Activated T-cell treated with anti-CD3 and anti-CD28 coated beads, Interleukin-2, amount 50 U/mL, for 4 hours (primary cell): ENCODE results near the gene PFAS. TPM values are rescaled to one million over a fixed set of nuclear protein-coding genes. Genes with fewer than 3 reads are reported as not detected.

Experiments used
- ATAC-seq, 2 donors: fragments of 200-7000 bp; cut with Tn5 transposase; one replicate each; pipeline ENCODE4 v1.10.0; 2021
- DNase-seq: peaks from one replicate; pipeline ENCODE4 v3.0.0-alpha.2; 2020
- H3K27me3 Mint-ChIP-seq: one replicate; pipeline ENCODE4 v1.8.0; 2021; ENCODE audit warnings: low read depth, mixed read lengths
- H3K36me3 Mint-ChIP-seq: one replicate; pipeline ENCODE4 v1.8.0; 2022; ENCODE audit warnings: mixed read lengths; ENCODE audit not compliant: insufficient read depth
- H3K4me1 Mint-ChIP-seq: one replicate; pipeline ENCODE4 v1.8.0; 2021; ENCODE audit warnings: low read depth, mixed read lengths
- H3K4me3 Mint-ChIP-seq: one replicate; pipeline ENCODE4 v1.8.0; 2021; ENCODE audit warnings: mild to moderate bottlenecking, moderate library complexity, mixed read lengths
- H3K9me3 Mint-ChIP-seq: one replicate; pipeline ENCODE4 v1.8.0; 2021; ENCODE audit warnings: mixed read lengths
- total RNA-seq, 3 donors: library from RNA; stranded (reverse); gene quantifications; one replicate each; pipeline ENCODE4 v1.2.1, GENCODE V29; 2021

The PFAS gene
- total RNA-seq, 3 donors from 2014 or later = 222 to 271 (median 254) TPM

- no peaks in the 10 kb centered on the region for H3K27me3 Mint-ChIP-seq
- H3K9me3 Mint-ChIP-seq = no peaks in the 10 kb centered on the region
- ATAC-seq (peak; percentile 44 to 53), DNase-seq (peak; percentile 87)
- peaks cover 15% of the 10 kb centered on the region for H3K36me3 Mint-ChIP-seq
- peak overlapping the region; percentile 96 for H3K4me3 Mint-ChIP-seq
- peaks cover 62% of the 10 kb centered on the region for H3K4me1 Mint-ChIP-seq
Observed at GRCh38 chr17:8222630-8223355, 26.3 kb upstream of the PFAS start.

GRCh38 chr17:8223356-8224126 lies 25.5 kb upstream of the PFAS start:
- ATAC-seq (peak; percentile 4 to 7), DNase-seq (peak; percentile 34)
- Mint-ChIP-seq H3K4me1 (peaks cover 57% of the 10 kb centered on the region), H3K27me3 (no peaks in the 10 kb centered on the region), H3K4me3 (peak overlapping the region; percentile 96), H3K9me3 (no peaks in the 10 kb centered on the region), H3K36me3 (peaks cover 17% of the 10 kb centered on the region)

- peaks cover 27% of the 10 kb centered on the region for H3K36me3 Mint-ChIP-seq
- peak overlapping the region; percentile 33 for H3K4me3 Mint-ChIP-seq
- H3K4me1 Mint-ChIP-seq = peaks cover 54% of the 10 kb centered on the region
- H3K9me3 Mint-ChIP-seq = no peaks in the 10 kb centered on the region
- no peak for ATAC-seq
- no peaks in the 10 kb centered on the region for H3K27me3 Mint-ChIP-seq
- DNase-seq = no peak
Observed at GRCh38 chr17:8224891-8225812, 23.9 kb upstream of the PFAS start.

GRCh38 chr17:8225813-8226535 lies 23.1 kb upstream of the PFAS start:
- no peaks in the 10 kb centered on the region for H3K9me3 Mint-ChIP-seq
- peaks cover 50% of the 10 kb centered on the region for H3K4me1 Mint-ChIP-seq
- peaks cover 30% of the 10 kb centered on the region for H3K36me3 Mint-ChIP-seq
- ATAC-seq (peak; percentile 0 to 2), DNase-seq (peak; percentile 63)
- H3K4me3 Mint-ChIP-seq = peak overlapping the region; percentile 29
- no peaks in the 10 kb centered on the region for H3K27me3 Mint-ChIP-seq

- Mint-ChIP-seq H3K4me1 (peaks cover 46% of the 10 kb centered on the region), H3K36me3 (peaks cover 37% of the 10 kb centered on the region), H3K9me3 (no peaks in the 10 kb centered on the region), H3K27me3 (no peaks in the 10 kb centered on the region), H3K4me3 (peak overlapping the region; percentile 29)
- DNase-seq (peak; percentile 30), ATAC-seq (no peak)
Observed at GRCh38 chr17:8226536-8227237, 22.4 kb upstream of the PFAS start.

GRCh38 chr17:8227238-8227581 lies 21.9 kb upstream of the PFAS start:
- H3K9me3 Mint-ChIP-seq = no peaks in the 10 kb centered on the region
- no peak for DNase-seq
- peaks cover 42% of the 10 kb centered on the region for H3K4me1 Mint-ChIP-seq
- ATAC-seq = no peak
- peak overlapping the region; percentile 29 for H3K4me3 Mint-ChIP-seq
- peaks cover 40% of the 10 kb centered on the region for H3K36me3 Mint-ChIP-seq
- H3K27me3 Mint-ChIP-seq = no peaks in the 10 kb centered on the region

- peaks cover 10% of the 10 kb centered on the region for H3K4me1 Mint-ChIP-seq
- ATAC-seq = no peak
Observed at GRCh38 chr17:8231701-8232100, 17.4 kb upstream of the PFAS start.

GRCh38 chr17:8234361-8235270 lies 14.5 kb upstream of the PFAS start:
- no peaks in the 10 kb centered on the region for H3K9me3 Mint-ChIP-seq
- peaks cover 9% of the 10 kb centered on the region for H3K4me1 Mint-ChIP-seq
- ATAC-seq = no peak
- DNase-seq = no peak
- H3K27me3 Mint-ChIP-seq = no peaks in the 10 kb centered on the region
- H3K4me3 Mint-ChIP-seq = no peak overlapping the region
- peaks cover 63% of the 10 kb centered on the region for H3K36me3 Mint-ChIP-seq

More at GRCh38 chr17:8231701-8232100, 17.4 kb upstream of the PFAS start:
- no peaks in the 10 kb centered on the region for H3K9me3 Mint-ChIP-seq
- H3K4me3 Mint-ChIP-seq = no peak overlapping the region
- no peak for DNase-seq
- H3K36me3 Mint-ChIP-seq = peaks cover 65% of the 10 kb centered on the region
- H3K27me3 Mint-ChIP-seq = no peaks in the 10 kb centered on the region

- DNase-seq (no peak), ATAC-seq (no peak)
- H3K27me3 Mint-ChIP-seq = no peaks in the 10 kb centered on the region
- H3K4me1 Mint-ChIP-seq = peaks cover 12% of the 10 kb centered on the region
- H3K4me3 Mint-ChIP-seq = no peak overlapping the region
- peaks cover 56% of the 10 kb centered on the region for H3K36me3 Mint-ChIP-seq
- no peaks in the 10 kb centered on the region for H3K9me3 Mint-ChIP-seq
Observed at GRCh38 chr17:8235676-8236075, 13.4 kb upstream of the PFAS start.

- Mint-ChIP-seq H3K4me1 (peaks cover 12% of the 10 kb centered on the region), H3K36me3 (peaks cover 45% of the 10 kb centered on the region), H3K9me3 (no peaks in the 10 kb centered on the region), H3K4me3 (no peak overlapping the region), H3K27me3 (no peaks in the 10 kb centered on the region)
- ATAC-seq (no peak), DNase-seq (no peak)
Observed at GRCh38 chr17:8237175-8237574, 11.9 kb upstream of the PFAS start.

- H3K9me3 Mint-ChIP-seq = no peaks in the 10 kb centered on the region
- DNase-seq = no peak
- peaks cover 45% of the 10 kb centered on the region for H3K36me3 Mint-ChIP-seq
- H3K4me3 Mint-ChIP-seq = no peak overlapping the region
- no peaks in the 10 kb centered on the region for H3K27me3 Mint-ChIP-seq
- no peak for ATAC-seq
- peaks cover 17% of the 10 kb centered on the region for H3K4me1 Mint-ChIP-seq
Observed at GRCh38 chr17:8237886-8238285, 11.2 kb upstream of the PFAS start.

GRCh38 chr17:8243827-8244226 lies 5.3 kb upstream of the PFAS start:
- Mint-ChIP-seq H3K4me3 (no peak overlapping the region), H3K27me3 (no peaks in the 10 kb centered on the region), H3K4me1 (peaks cover 44% of the 10 kb centered on the region), H3K36me3 (peaks cover 29% of the 10 kb centered on the region), H3K9me3 (no peaks in the 10 kb centered on the region)
- no peak for DNase-seq
- ATAC-seq = no peak
